GM21367 (cell line): Measurements from ENCODE around the gene HNF1A.

Experiments used
- ATAC-seq: cut with Tn5 transposase; IDR thresholded peaks from one replicate; pipeline ENCODE4 v1.9.1; 2021; ENCODE audit not compliant: unreplicated experiment

HNF1A gene

DNA sequence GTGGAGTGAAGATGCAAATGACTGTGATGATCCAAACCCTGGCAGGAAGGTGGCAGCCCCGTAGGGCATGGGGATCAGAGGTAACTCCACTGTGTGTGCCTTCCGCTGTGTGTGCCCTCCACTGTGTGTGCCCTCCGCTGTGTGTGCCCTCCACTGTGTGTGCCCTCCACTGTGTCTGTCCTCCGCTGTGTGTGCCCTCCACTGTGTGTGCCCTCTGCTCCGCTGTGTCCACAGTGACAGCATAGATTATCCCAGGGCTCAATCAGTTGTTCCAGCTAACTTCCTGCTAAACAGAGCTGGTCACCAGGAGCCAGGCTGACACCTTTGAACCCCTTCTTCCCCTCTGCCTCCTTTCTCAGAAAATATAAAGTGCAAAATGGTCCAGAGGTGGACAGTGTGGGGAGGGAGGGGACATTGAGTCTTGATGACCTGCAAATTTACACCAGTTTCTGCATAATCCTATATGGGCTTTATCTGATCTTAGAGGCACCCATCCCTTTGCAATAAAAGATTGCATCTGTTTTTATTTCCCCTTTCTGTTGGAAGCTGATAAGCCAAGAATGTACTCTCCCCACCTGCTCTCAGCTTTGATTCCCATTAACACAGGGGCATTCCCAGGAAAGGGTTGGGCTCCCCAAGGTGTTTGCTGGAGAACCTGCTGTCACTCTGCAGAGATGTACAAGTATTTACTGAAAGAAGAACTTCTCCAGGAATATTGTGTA lies 21.6 kb upstream of the HNF1A start:
- ATAC-seq = no peak

DNA sequence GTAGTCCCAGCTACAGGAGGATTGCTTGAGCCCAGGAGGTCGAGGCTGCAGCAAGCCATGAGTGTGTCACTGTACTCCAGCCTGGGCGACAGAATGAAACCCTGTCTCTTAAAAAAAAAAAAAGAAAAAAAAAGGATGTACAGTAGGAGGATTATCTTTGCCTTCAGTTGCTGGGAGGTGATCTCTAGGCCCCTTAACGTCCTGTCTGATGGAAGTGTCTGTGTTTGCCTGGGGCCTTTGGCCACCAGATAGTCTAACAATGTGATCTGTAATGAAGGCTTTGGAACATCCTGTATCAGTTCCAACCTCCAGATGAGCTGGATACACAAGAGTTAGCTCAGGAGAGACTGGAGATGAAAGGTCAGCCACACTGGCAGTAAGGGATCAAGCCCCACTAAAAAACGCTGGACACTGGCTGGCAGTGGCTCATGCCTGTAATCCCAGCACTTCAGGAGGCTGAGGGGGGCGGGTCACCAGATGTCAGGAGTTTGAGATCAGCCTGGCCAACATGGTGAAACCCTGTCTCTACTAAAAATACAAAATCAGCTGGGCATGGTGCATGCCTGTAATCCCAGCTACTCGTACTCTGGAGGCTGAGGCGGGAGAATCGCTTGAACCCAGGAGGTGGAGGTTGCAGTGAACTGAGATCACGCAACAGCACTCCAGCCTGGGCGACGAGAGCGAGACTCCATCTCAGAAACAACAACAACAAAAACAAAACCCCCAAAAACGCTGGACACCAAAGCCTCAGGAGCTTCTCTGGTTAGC lies 19.0 kb upstream of the HNF1A start:
- no peak for ATAC-seq

DNA sequence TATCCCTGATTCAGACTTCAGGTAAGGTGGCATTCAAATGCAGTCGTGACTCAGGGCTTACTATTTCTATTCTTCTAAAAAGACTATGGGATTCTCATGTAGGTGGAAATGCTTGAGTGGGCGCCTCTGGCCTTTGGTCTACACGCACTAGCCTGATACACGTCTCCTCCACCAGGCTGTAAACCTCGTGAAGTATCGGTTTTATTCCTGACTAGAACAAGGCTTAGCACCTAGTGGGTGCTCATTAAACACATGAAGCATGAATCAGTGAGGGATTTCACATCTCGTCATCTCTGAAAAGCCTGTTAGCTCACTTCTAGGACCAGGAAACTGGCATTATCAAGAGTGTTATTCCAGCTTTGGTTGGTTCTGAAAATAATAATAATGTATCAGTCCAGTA lies 17.7 kb upstream of the HNF1A start:
- ATAC-seq = no peak

DNA sequence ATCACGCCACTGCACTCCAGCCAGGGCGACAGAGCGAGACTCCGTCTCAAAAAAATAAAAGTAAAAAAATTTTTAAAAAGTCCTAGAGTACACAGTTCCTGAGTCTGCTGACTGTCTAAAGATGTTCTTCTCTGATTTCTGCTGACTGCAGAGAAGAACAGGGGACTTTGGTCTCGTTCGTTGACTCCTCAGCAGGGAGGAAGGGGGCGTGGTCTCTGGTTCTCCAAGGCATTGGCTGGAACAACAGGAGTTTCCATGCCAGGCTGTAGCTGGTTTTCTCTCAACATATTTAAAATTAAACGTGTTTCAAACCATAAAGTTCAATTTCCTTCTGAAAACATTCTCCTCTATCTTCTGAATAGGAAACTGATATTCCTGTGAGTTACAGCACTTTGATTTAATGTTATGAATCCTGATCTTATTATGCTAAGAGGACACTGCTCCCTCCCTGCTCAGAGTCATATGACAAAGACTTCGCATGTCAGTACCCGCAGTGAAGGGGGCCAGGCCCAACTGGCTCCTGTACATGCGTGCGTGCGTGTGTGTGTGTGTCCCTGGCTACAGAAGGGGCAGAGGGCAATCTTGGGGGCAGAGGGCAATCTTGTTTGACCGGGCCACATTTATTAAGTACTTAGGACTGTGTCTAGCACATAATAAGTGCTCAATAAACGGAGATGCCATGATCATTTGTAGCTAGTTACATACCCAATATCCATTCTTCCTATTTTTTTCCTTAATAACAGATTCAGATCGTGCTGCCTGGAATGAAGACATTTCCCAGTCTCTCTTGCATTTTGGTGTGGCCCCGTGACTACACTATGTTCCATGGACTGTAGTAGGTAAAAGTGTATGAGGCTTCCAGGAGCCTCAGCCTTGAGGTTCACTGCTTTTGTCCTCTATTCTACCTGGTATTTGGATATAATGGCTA lies 16.5 kb upstream of the HNF1A start:
- no peak for ATAC-seq

DNA sequence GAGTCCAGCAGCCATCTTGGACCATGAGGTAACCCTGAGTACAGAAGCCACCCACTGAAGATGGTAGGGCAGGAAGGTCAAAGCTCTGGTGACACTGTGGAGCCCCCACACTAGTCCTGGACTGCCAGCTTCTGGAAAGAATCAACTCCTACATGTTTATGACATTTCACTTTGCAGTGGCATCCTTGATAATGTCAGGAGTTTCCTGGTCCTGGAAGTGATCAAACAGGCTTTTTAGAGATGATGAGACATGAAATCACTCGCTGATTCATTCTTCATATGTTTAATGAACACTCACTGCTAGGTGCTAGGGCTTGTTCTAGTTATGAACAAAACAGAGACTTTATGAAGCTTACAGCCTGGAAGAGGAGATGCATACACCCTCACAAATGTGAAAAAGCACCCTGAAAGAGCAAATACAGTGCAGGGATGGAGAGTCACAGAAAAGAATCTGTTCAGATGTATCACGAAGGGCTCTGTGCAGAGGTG lies 15.8 kb upstream of the HNF1A start:
- no peak for ATAC-seq

DNA sequence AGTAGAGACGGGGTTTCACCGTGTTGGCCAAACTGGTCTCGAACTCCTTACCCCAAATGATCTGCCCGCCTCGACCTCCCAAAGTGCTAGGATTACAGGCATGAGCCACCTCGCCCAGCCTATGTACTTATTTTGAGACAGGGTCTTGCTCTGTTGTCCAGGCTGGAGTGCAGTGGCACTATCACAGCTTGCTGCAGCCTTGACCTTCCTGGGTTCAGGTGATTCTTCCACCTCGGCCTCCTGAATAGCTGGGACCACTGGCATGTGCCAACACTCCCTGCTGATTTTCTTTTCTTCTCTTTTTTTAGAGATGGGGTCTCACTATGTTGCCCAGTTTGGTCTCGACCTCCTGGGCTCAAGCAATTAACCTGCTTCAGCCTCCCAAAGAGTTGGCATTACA lies 14.0 kb upstream of the HNF1A start:
- ATAC-seq = no peak

DNA sequence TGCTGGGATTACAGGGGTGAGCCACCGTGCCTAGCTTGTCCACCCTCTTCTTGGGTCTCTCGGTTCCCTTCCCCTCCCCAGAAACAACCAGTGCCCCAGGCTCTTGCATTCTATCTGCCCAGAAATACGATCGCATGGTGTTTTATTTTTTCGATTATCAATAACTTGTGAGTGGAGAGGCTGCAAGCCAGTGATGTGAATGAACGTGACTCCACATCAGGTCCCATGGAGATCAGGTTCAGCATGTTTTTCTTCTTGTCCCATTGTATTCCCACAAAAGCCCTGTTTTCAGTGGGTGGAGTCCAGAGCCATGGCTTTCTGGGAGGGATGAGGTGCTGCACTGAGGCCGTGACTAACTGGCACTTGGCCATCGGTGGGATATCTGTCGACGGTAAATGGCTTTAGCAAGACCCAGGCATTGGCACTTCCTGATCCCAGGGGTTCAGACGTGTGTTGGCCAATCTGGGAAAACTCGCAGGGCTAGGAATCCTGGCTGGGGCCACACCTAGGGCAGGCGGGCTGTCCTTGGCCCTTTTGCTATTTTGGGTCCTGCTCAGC lies 12.7 kb upstream of the HNF1A start:
- no peak for ATAC-seq

DNA sequence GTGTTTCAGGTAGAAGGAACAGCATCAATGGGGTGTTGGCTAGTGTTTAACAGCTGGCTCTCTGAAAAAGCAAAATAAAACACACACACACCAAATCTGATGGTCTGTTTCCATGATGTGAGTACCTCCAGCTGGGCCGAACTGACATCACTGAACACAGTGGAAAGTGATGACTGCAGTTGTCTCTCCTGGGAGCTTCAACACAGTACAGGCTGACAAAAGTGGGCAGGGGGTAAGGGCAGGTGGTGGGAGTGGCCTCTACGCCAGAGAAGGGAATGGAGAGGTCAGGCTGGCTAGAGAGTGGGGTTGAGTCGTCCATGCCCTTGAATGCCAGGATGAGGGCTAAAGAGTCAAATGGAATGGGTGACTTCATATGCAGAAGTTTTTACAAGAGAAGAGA lies 8.0 kb upstream of the HNF1A start:
- ATAC-seq = no peak

DNA sequence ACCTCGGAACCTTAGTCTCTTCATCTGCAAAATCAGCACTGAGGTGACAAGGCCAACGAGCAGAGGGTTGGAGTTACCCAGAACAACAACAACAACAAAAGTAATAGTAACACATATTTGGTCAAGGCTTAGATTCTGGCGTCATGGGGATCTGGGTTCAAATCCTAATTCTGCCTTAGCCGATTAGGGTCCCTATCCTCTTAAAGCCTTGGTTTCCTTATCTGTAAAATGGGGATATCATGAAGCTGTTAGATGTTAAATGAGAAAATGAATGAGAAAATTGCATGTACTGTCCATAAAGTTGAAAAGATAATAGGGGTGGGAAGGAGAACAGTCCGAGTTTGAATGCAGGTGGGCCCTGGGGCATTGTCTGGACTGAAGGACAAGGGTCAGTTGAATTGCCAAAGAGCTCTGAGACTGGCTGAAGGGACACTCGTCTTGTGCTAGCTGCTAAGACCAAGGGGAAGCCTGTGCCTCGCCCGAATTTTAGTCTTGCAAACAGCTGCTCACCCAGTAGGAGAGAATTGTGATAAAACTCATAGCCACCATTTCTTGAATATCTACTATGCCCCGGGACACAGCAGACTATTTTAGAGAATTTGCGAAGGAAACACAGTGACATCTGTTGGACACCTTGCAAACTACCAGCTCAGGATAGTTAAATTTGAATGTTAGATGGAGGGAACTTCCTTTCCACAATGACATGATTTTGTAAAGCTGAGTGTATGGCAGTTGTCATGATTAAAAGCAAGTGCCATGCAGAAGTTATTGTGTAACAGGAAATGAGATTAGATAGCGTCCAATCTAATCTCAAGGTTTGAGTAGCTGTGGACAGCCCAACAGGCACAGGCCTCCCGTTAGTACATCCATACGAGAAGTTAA lies 6.8 kb upstream of the HNF1A start:
- no peak for ATAC-seq

DNA sequence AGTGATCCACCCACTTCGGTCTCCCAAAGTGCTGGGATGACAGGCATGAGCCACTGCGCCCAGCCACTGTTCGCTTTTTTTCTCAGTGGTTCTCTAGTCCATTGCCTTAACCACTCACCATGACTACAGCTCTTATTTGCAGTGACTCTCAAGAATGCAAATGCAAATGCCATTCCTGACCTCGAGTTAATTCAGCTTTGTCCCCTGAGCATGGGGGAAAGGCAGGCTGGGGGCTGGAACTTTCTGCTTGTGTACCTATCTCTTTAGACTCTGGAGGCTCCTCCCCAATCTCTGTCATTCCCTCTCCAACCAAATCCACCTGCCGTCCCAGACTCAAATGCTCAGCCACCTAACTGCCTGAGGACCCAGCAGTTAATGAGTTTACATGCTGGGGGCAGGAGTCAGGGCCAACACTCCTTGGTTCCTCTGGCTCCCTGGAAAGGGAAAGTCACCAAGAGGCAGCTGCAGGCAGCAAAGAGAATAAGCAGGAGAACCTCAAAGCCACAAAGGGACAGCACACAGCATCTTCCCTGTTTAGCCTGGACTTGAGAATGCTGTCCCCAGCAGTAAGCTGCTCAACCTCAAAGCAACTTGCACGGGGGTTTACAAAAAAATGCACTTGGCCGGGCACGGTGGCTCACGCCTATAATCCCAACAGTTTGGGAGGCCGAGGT lies 5.3 kb upstream of the HNF1A start:
- ATAC-seq = no peak

DNA sequence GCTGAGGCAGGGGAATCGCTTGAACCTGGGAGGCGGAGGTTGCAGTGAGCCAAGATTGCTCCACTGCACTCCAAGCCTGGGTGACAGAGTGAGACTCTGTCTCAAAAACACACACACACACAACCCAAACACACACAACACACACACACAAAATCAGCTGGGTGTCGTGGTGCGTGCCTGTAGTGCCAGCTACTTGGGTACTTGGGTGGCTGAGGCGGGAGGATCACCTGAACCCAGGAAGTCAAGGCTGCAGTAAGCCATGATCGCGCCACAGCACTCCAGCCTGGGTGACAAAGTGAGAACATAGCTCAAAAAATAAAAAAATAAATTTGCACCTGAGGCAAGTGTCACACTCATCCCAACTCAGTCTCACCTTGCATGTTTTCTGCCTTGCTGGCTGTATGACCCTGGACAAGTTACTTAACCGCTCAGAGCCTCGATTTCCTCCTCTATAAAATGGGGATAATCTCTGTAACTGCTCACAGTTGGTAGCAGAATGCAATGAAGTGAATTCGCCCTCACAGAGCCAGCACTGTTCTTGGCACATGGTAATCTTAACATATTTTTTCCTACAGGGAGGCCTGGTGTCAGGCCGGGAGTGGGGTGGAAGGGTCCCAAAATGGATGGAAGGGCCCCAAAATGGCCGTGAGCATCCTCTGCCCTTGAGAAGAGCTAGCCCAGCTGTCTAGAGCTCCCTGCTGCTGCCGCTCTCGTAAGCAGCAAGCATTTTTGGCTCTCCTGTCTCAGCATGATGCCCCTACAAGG lies 630 bp upstream of the HNF1A start:
- ATAC-seq = no peak

DNA sequence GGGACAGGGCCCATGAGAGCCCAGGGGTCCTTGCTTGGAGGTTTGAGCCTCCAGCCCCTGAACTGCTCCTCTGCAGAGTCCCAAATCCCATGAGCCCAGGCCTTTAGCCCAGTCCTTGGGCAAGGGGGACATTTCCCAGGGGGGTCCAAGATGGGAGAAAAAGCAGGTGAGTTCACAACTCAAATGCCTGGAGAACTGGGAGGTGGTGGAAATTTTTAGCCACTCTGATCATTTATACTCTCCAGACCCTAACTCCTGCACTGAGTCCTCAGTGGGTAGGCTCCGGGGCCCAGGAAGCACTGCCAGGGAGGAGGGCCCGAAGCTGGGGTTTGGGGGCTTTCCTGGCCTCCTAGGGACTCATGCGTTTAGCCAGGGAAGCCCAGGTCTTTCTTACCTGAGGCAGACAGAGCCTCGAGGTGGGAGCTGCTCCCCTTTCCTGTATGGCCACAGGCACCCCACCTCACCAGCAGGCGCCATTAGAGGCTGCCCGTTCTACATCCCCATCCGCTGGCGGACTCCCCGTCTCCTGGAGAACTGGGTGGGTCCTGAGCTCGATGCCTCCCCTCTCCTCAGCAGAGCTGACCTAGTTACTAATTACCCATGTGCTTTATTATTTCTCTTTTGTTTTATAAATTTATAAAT lies 998 bp downstream of the HNF1A start:
- no peak for ATAC-seq

DNA sequence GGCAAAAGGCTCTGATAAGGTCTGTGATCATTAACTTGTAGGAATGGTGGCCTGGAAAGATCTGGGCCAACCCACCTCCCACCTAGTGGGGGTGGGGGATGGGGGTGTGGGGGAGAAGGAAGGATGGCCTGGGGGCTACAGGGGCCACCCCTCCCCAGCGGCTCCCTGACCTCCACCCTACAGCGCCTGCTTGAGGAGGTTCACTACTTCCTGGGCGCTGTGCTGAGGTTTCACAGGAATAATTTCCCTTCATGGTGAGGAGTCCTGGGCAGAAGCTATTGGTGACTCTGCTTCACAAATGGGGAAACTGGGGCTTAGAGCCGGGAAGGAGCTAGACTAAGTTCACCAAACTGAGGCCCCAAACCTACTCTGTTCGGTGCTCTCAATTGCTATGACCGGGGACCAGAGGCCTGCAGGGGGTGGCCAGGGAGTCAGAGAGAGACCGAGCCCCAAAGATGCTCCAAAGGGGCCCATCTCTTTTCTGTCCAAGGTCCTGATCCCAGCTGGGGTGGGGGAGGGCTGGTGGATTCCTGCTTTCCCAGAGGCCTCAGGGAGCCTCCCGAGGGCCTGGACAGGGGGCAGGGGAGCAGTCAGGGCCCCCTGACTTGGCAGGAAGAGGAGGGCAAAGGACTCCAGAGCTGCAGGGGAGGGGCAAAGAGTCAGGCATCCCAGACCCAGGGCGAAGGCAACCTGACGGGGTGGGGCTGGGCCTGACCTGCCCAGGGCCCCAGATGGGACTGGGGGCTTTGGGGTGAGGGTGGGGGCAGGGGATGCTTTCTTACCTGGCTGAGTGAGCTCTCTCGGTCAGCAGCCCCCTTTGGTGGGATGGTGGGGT lies 1.7 kb downstream of the HNF1A start:
- no peak for ATAC-seq

DNA sequence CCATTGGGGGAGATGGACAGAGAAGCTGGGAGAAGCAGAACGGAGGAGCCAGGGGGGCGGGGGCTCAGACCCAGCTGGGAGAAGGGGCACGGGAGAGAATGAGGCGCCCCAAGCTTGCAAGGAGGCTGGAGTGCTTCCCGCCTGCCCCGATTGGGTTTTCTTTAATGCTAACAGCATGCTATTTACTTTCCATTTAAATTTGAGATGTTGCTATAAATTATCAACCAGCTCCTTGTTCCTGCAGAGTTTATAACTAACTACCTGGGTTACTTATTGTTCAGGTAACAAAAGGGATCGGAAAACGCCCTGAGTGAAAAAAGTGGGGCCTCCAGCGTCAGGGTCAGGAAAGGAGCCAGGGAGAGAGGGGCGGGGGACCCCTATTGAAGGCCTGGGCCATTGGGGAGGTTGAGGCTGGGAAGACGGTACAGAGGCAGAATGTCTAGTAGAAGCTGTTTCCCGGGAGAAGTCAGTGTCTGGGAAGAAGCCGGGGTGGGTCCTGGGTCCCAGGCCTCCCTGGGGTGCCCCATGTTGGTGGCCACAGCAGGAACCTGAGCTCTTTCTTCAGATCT lies 2.5 kb downstream of the HNF1A start:
- ATAC-seq = no peak

DNA sequence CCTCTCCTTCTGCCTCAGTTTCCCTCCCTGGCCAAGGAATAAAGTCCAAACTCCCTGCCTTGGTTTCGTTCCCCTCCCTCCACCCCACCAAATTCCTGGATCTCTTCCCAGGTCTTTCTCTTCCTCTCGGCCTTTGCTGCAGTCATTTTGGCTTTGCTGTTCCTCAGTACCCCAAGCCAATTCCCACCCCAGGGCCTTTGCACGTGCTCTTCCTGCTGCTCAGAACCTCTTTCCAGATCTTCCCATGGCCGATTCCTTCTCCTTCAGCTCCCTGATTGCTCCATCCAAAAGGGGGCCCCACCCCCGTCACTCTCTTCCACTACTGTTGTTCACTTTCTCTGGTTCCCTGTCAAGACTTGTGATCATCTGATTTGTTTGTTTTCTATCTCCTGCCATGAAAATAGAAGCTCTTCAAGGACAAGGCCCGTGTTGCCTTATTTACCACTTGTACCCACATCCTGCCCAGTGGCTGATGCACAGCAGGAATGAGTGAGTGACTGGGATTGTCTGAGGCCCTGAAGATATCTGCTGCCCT lies 3.1 kb downstream of the HNF1A start:
- no peak for ATAC-seq

DNA sequence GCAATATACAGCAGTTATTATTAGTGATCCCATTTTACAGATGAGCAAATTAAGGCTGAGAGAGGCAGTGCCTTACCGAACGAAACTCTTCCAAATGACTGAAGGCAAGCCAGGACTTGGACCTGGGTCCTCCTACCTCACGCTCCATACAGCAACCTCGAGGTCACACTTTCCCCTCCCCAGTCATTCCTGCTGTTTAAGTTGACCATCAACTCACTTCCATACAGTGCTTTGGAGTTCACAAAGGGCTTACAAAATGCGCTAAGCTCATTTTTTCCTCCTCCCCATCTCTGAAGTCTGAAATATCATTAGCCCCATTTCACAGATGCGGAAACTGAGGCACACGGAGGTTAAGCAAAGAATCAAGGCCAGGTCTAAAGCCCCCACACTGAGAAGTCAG lies 4.3 kb downstream of the HNF1A start:
- ATAC-seq = no peak

DNA sequence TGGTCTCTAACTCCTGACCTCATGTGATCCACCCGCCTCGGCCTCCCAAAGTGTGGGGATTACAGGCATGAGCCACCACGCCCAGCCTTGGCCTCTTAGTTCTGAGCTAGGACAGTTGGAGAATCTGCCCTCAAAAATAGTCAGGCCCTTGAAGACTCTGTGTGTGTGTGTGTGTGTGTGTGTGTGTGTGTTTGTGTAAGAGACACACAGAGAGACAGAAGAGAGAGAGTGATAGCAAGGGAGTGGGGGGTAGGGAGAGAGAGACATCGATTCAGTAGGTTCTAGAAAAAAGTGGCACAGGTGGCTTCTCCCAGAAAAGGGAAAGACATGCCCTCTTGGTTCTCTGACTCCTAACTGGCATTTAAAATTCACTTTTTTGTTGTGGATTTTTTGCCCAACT lies 5.4 kb downstream of the HNF1A start:
- ATAC-seq = no peak
